MM.1S (cell line): Measurements from ENCODE around the gene KCNJ1.

ENCODE experiments used
- EZH2phosphoT487 ChIP-seq: fragments of 300-600 bp; sonication (generic); IDR thresholded peaks from 2 replicates; pipeline ENCODE4 v1.6.1; 2018; ENCODE audit warnings: antibody characterized with exemption, low read length
- TF ChIP-seq, protein P1 (sequence below): fragments of 300-600 bp; sonication (generic); IDR thresholded peaks from 2 replicates; pipeline ENCODE4 v1.5.1; 2016; ENCODE audit warnings: antibody characterized with exemption, low read length, mixed read lengths

DNA sequence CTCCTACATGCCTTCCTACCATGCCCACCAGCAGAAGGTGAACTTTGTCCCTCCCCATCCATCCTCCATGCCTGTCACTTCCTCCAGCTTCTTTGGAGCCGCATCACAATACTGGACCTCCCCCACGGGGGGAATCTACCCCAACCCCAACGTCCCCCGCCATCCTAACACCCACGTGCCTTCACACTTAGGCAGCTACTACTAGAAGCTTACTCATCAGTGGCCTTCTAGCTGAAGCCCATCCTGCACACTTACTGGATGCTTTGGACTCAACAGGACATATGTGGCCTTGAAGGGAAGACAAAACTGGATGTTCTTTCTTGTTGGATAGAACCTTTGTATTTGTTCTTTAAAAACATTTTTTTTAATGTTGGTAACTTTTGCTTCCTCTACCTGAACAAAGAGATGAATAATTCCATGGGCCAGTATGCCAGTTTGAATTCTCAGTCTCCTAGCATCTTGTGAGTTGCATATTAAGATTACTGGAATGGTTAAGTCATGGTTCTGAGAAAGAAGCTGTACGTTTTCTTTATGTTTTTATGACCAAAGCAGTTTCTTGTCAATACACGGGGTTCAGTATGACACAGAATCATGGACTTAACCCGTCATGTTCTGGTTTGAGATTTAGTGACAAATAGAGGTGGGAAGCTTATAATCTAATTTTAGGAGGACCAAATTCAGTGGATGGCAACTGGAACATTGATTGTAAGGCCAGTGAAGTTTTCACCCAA is 56.1 kb downstream of the KCNJ1 start:
- TF ChIP-seq EZH2phosphoT487: no peak
- TF ChIP-seq, protein P1, sequence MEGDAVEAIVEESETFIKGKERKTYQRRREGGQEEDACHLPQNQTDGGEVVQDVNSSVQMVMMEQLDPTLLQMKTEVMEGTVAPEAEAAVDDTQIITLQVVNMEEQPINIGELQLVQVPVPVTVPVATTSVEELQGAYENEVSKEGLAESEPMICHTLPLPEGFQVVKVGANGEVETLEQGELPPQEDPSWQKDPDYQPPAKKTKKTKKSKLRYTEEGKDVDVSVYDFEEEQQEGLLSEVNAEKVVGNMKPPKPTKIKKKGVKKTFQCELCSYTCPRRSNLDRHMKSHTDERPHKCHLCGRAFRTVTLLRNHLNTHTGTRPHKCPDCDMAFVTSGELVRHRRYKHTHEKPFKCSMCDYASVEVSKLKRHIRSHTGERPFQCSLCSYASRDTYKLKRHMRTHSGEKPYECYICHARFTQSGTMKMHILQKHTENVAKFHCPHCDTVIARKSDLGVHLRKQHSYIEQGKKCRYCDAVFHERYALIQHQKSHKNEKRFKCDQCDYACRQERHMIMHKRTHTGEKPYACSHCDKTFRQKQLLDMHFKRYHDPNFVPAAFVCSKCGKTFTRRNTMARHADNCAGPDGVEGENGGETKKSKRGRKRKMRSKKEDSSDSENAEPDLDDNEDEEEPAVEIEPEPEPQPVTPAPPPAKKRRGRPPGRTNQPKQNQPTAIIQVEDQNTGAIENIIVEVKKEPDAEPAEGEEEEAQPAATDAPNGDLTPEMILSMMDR: no peak
